ENCODE data around the gene DPY19L2. TPM values are rescaled to one million over a fixed set of nuclear protein-coding genes. Genes with fewer than 3 reads are reported as not detected.
A peak's percentile ranks its signal among the peaks of the same experiment; 100 is the strongest.
"Not testable (repeated sequence)": the region's sequence is repeated elsewhere in the genome, so short reads cannot be mapped to it uniquely, and the experiment has no call there.

The DPY19L2 gene
- total RNA-seq, 1 donor from 2014 or later = 9.6 TPM

- H3K4me3 ChIP-seq; H3K27ac ChIP-seq; DNase-seq (ENCODE audit: extremely low spot score in 2 of 2); intact Hi-C loops (cut with DNase I); H3K4me1 ChIP-seq; H3K27me3 ChIP-seq; H3K36me3 ChIP-seq; H3K9me3 ChIP-seq: not testable (repeated sequence)
- TF ChIP-seq CTCF (IDR thresholded peaks at IDR 0.05) = peak in 1 of 3 experiments; percentile 15
These were observed 4.3 kb upstream of the DPY19L2 start for GRCh38 chr12:63672550-63672949.

DNA sequence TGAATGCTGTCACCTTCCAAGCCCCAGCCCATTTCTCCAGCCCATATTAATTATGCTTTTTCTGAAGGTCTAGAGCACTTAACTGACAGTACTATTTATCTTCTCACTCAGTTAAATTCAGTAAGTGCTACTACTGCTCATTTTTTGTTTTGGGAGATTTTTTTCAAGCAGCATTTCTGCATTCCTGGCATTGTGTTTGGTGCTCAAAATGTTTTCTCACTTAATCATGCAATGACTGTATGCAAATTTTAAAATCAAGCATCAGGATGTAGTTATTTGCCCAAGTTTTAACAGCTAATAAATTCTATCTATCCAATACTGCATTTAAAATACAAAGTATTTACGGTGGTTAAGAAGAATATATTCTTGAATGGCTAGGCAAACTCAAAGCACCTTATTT lies 1.6 kb upstream of the DPY19L2 start:
- H3K4me3 ChIP-seq; H3K4me1 ChIP-seq; intact Hi-C loops (cut with DNase I); H3K27ac ChIP-seq; H3K36me3 ChIP-seq; H3K9me3 ChIP-seq; DNase-seq (ENCODE audit: extremely low spot score in 2 of 2); H3K27me3 ChIP-seq: not testable (repeated sequence)

- intact Hi-C loops (cut with DNase I); DNase-seq (ENCODE audit: extremely low spot score in 2 of 2); H3K9me3 ChIP-seq; H3K4me1 ChIP-seq; H3K27ac ChIP-seq; H3K27me3 ChIP-seq; H3K36me3 ChIP-seq: not testable (repeated sequence)
- H3K4me3 ChIP-seq = peak overlapping the region; percentile 75 to 84
These were observed 1.1 kb upstream of the DPY19L2 start for GRCh38 chr12:63669427-63669826.

DNA sequence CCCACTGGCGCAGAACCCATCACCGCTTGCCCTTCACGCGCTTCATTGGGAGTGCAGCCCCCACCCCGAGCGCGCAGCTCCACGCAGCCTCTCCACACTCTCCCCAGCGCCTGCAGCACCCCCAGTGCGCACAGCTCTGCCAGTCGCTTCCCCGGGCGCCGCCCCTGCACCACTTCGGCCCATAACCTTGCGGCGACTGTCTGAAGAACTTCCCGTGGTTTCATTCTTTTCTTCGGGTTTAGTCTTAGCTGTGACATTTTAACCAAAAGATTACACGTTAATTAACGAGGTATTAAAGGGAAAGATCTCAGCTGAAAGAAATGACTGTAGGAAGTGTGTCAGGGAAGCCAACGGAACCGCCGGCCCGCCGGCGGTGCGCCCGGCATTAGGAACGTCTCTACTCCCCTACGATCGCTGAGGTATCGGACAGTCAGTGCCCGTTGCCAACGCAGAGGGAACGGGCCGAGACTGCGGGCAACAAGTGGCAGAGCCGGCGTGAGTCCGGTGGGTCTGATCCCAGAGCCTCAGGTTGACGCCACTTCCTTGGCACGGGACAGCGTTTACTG lies 590 bp upstream of the DPY19L2 start:
- peak overlapping the region; percentile 75 to 84 for H3K4me3 ChIP-seq
- H3K36me3 ChIP-seq; DNase-seq (ENCODE audit: extremely low spot score in 2 of 2); H3K9me3 ChIP-seq; intact Hi-C loops (cut with DNase I); H3K4me1 ChIP-seq; H3K27me3 ChIP-seq: not testable (repeated sequence)
- H3K27ac ChIP-seq = peak overlapping the region; percentile 82

- H3K27me3 ChIP-seq; intact Hi-C loops (cut with DNase I); DNase-seq (ENCODE audit: extremely low spot score in 2 of 2); H3K9me3 ChIP-seq; H3K27ac ChIP-seq; H3K36me3 ChIP-seq; H3K4me1 ChIP-seq; H3K4me3 ChIP-seq: not testable (repeated sequence)
These were observed 5.3 kb downstream of the DPY19L2 start for GRCh38 chr12:63663005-63663404.

DNA sequence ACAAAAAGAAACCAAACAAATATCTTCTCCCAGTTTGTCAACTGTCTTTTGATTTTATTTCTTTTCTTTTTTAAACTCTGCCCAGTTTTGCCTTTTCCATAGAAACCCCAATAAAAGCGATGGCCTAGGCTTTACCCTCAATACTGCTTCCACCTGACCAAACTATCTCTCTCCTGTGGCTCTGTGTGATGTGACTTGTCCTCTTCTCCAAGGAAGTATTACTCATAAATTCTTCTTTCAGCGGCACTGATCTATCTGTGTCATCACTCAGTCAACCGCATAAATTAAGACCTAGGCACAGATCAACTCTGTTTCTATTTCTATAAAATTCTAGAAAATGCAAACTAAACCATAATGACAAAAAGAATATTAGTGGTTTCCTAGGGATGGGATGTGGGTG lies 9.8 kb downstream of the DPY19L2 start:
- H3K4me3 ChIP-seq; H3K9me3 ChIP-seq; H3K36me3 ChIP-seq; H3K27ac ChIP-seq; H3K27me3 ChIP-seq; H3K4me1 ChIP-seq; intact Hi-C loops (cut with DNase I); DNase-seq (ENCODE audit: extremely low spot score in 2 of 2): not testable (repeated sequence)

- DNase-seq (ENCODE audit: extremely low spot score in 2 of 2); H3K27ac ChIP-seq; H3K4me1 ChIP-seq; intact Hi-C loops (cut with DNase I); H3K9me3 ChIP-seq; H3K4me3 ChIP-seq; H3K27me3 ChIP-seq; H3K36me3 ChIP-seq: not testable (repeated sequence)
These were observed 11.9 kb downstream of the DPY19L2 start for GRCh38 chr12:63656407-63656806.

GRCh38 chr12:63655543-63656257 lies 12.6 kb downstream of the DPY19L2 start:
- DNase-seq (ENCODE audit: extremely low spot score in 2 of 2); H3K4me3 ChIP-seq; H3K36me3 ChIP-seq; H3K9me3 ChIP-seq; intact Hi-C loops (cut with DNase I); H3K27ac ChIP-seq; H3K27me3 ChIP-seq; H3K4me1 ChIP-seq: not testable (repeated sequence)

- H3K27ac ChIP-seq; H3K36me3 ChIP-seq; DNase-seq (ENCODE audit: extremely low spot score in 2 of 2); intact Hi-C loops (cut with DNase I); H3K4me3 ChIP-seq; H3K27me3 ChIP-seq; H3K4me1 ChIP-seq; H3K9me3 ChIP-seq: not testable (repeated sequence)
These were observed 13.8 kb downstream of the DPY19L2 start for GRCh38 chr12:63654481-63654880.

GRCh38 chr12:63649517-63649916 lies 18.8 kb downstream of the DPY19L2 start:
- H3K4me1 ChIP-seq; H3K27me3 ChIP-seq; intact Hi-C loops (cut with DNase I); H3K27ac ChIP-seq; H3K36me3 ChIP-seq; H3K9me3 ChIP-seq; H3K4me3 ChIP-seq; DNase-seq (ENCODE audit: extremely low spot score in 2 of 2): not testable (repeated sequence)

DNA sequence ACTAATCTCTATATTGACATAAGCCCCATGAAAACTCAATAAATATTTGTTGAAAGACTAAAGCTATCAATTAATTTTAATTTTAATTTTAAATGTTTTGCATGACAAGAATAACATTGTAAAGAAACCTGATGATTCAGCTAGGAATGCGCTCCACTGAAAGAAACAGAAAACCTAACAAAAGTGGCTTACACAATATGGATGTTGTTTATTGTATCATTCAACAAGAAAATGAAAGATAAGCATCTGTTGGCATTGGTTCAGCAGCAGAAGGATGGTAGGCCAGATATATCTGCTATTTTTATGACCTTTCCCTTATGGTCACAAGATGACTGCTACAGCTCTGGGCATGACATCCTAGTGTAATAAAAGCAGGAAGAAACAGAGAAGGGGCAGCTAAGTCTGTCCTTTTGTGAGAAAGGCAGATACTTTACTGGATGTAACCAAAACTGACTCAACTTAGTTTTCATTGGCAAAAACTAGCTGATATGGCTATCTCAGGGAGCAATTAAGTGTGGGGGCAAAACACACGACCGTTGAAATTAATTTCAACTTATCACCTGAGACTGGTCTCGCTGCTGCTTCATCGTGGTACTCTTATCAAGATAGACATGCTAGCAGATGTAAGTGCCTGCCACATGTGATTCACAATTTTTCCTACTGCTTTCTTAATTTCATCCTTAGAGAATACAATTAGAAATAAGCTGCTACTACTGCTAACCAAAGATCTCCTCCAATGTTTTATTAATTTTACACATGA lies 24.7 kb downstream of the DPY19L2 start:
- intact Hi-C loops (cut with DNase I); H3K9me3 ChIP-seq; H3K27me3 ChIP-seq; DNase-seq (ENCODE audit: extremely low spot score in 2 of 2); H3K4me1 ChIP-seq; H3K36me3 ChIP-seq; H3K27ac ChIP-seq; H3K4me3 ChIP-seq: not testable (repeated sequence)

DNA sequence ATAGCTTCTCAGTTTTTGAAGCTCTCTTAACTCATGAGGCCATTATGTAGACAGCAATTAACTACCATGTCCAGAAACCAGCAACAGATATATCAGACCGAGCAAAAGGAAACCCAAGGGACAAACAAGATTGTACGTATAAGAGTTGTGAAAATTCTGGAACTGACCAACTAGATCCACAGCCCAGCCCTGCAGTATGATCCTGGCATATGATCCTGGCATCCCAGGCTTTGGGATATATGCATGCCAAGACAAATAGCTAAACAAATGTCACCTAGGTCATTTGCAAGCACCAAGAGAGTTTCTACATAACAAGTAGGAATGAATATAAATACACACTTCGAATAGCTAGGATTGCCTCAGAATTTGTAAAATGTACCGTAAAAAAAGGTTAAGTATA lies 44.0 kb downstream of the DPY19L2 start:
- H3K27ac ChIP-seq; H3K4me3 ChIP-seq; H3K27me3 ChIP-seq; H3K9me3 ChIP-seq; H3K36me3 ChIP-seq; DNase-seq (ENCODE audit: extremely low spot score in 2 of 2); H3K4me1 ChIP-seq; intact Hi-C loops (cut with DNase I): not testable (repeated sequence)

GRCh38 chr12:63615544-63615943 lies 52.7 kb downstream of the DPY19L2 start:
- H3K27ac ChIP-seq; H3K27me3 ChIP-seq; intact Hi-C loops (cut with DNase I); H3K36me3 ChIP-seq; H3K4me1 ChIP-seq; H3K4me3 ChIP-seq; DNase-seq (ENCODE audit: extremely low spot score in 2 of 2); H3K9me3 ChIP-seq: not testable (repeated sequence)

All from vagina (tissue), 2 donors.